NCI-H345 (cell line): ENCODE results near the gene ARHGAP1.

Experiments
- DNase-seq: peaks from one replicate; lab custom pipeline; 2025; lab: John Stamatoyannopoulos, UW

Gene ARHGAP1

DNA sequence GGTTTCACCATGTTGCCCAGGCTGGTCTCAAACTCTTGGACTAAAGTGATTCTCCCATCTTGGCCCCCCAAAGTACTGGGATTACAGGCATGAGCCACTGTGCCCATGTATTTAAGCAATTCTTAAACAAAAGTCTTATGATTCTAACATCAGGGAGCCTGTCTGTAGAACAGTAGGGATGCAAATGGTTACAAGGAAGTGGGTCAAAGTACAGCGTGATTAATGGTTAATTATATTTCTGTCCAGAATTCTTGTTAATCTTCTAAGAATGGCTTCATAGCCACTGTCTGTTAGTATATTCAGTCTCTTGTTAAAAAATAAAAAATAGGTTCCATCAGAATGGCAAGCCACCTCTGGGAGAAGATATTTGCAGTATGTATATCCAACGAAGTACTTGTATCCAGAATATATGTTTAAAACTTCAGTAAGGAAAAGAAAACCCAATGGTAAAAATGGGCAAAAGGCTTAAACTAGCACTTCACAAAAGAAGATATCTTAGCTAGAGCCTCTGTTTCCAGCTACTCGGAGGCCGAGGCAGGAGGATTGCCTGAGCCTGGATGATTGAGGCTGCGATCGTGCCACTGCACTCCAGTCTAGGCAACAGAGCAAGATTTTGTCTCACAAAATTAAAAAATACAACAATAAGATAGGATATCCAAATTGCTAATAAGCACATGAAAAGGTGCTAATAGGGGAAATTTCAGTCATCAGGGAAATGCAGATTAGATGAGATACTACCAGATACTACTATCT, 60.2 kb downstream of the ARHGAP1 start:
- DNase-seq = no peak

DNA sequence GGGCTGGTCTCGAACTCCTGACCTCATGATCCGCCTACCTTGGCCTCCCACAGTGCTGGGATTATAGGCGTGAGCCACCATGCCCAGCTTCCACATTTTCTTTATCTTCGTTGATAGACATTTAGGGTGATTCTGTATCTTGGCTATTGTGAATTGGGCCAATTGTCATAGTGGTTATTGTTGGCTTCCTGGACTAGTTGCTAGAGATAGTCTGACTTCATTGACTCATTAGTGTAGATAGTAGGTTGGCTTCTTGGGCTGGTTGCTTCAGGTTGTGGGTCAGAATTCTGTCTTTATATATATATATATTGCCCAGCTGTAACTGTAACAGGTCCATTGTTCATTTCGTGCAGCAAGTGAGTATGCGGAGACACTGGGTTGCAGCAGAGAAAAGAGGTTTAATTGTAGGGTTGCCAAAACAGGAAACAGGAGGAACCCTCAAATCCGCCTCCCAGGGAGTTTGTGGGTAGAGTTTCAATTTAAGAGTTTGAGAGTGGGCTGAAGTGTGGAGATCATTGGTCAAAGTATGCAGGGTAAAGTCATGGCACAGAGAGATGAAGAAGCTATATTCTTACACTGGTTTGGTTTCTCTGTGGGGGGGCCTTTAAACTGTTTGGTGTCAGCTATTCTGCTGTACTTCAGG, 61.1 kb downstream of the ARHGAP1 start:
- DNase-seq = peak; percentile 0

DNA sequence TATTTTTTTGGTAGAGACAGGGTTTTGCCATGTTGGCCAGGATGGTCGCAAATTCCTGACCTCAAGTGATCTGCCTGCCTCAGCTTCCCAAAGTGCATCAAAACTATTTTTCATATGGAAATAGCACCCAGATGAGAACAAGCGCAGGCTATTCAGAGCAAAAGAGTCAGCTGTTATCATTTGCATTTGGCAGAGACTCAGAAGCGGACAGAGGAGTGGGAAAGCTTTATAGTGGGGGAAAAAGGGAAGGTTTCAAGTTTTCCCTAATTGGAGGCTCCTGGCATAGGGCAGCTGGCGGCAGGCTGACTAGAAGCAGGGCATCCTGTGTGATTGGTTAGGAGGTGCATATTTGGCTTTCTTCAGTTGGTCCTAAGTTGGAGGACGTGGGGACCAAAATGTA, 62.9 kb downstream of the ARHGAP1 start:
- no peak for DNase-seq

DNA sequence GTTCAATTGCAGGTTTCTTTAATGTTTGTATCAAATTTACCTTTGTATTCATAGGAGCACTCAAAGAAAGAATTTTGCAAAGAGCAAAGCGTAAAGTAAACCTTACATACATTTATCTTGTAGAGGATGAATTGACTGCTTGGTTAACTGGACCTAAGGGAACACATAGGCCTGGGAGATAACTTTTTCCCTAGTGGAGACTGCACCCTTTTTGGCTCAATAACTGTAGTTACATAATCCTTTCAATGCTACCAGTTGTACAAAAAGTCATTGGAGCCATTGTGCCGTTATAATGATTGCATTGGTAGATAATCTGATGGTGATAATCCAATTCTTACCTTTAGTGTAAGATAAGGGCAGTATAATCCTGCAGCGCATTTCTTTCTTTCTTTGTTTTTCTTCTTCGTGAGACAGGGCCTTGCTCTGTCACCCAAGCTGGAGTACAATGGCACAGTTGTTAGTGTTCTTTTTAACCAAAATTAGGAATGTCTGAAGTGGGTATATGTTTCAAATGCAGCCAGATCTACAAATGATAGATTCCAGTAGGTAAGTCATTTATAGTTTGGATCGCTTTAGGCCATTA, 64.8 kb downstream of the ARHGAP1 start:
- DNase-seq = no peak

DNA sequence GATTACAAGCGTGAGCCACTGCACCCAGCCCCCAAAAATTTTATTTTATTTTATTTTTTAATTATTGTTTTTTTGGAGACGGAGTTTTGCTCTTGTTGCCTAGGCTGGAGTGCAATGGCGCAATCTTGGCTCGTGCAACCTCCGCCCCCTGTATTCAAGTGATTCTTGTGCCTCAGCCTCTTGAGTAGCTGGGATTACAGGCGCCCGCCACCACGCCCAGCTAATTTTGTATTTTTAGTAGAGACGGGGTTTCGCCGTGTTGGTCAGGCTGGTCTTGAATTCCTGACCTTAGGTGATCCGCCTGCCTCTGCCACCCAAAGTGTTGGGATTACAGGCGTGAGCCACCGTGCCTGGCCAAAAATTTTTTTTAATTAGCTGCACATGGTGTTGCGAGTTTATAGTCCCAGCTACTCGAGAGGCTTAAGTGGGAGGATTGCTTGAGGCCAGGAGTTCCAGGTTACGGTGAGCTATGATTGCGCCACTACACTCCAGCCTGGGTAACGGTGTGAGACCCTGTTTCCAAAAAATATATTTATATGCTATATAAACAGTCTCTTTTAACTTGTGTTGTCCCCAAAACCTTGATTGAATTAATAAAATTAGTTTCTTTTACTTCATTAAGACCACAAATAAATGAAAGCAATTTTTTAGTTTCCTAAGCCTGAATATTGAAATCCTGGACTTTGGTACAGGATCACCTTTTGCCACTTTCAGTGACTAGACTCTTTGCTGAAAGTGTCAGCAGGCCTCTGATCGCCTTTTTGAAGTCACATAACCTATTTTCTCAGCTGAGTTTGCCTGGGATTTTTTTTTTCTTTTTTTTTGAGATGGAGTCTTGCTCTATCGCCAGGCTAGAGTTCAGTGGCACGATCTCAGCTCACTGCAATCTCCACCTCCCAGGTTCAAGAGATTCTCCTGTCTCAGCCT, 66.9 kb downstream of the ARHGAP1 start:
- DNase-seq = no peak

DNA sequence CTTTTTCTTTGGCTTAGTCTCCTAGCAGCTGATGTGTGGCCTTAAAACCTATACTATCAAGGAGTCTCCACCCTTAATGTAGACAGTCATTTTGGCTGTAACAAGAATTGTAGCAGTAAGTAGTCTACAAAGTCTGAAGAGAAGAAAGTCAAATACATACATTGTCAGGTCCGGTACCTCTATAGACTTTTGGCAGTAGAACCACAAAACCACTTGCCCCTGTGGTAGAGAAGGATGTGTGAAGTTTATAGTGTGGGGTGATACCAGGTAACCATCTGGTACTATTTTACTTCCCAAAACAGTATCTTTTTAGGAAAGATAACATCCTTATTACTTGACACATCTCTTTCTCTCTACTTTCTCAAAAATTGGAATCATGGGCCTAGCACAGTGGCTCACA, 67.9 kb downstream of the ARHGAP1 start:
- DNase-seq = no peak

DNA sequence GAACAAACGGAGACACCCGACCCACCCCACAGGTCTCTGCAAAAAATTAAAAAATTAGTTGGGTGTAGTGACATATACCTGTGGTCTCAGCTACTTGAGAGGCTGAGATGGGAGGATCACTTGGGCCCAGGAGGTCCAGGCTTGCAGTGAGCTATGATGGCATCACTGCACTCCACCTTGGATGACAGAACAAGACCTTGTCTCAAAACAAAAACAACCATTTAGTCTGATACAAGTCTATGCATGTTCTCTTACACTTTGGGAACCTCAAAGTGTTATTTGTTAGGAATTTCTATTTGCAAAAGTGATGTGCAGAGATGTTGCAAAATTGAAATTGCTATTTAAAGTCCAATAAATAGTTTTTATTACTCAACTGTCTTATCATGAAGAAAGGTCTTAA, 68.7 kb downstream of the ARHGAP1 start:
- DNase-seq = no peak

DNA sequence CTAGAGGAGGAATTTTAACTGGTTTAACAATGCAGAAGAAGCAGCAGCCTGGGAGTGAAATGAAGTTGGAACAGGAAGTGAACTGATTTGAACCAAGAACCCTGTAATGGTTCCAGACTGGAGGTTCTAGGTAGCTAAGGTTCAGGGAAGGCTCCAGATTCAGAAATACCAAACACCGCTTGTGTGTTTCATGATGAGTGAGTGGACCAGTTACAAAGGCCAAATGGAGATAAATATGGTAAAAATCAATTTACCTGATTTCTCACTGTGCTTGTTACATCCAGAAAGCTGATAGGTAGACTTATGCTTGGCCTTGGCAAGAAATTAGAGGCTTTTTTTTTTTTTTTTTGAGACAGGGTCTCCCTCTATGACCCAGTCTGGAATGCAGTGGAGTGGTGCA, 70.2 kb downstream of the ARHGAP1 start:
- no peak for DNase-seq

DNA sequence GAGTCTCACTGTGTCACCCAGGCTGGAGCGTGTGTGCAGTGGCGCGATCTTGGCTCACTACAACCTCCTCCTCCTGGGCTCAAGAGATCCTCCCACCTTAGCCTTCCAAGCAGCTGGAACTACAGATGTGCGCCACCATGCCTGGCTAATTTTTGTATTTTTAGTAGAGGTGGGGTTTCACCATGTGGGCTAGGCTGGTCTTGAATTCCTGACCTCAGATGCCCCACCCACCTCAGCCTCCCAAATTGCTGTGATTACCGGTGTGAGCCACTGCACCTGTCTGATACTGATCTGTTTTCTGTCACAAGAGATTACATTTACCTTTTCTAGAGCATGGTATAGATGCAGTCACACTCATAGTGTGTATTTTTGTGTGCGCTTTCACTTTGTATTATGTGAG, 71.5 kb downstream of the ARHGAP1 start:
- DNase-seq = no peak
